ENCODE results near the gene PTGDR2.
"Not testable (repeated sequence)": the region's sequence is repeated elsewhere in the genome, so short reads cannot be mapped to it uniquely, and the experiment has no call there.

The PTGDR2 gene

GRCh38 chr11:60830478-60831142 is 25.1 kb downstream of the PTGDR2 start:
- TF ChIP-seq CTCF (IDR thresholded peaks at IDR 0.05; ENCODE audit: insufficient read depth, low read depth, low read length, missing control alignments): no peak
- H3K4me3 ChIP-seq (ENCODE audit: low read depth, low read length): no peak overlapping the region
- DNase-seq (ENCODE audit: low read depth): no peak

- no peak overlapping the region for H3K4me3 ChIP-seq (ENCODE audit: low read depth, low read length)
- DNase-seq (ENCODE audit: low read depth): no peak
- TF ChIP-seq CTCF (IDR thresholded peaks at IDR 0.05; ENCODE audit: insufficient read depth, low read depth, low read length, missing control alignments): no peak
These were observed 30.0 kb downstream of the PTGDR2 start for GRCh38 chr11:60825790-60826189.

GRCh38 chr11:60825118-60825517 is 30.6 kb downstream of the PTGDR2 start:
- no peak overlapping the region for H3K4me3 ChIP-seq (ENCODE audit: low read depth, low read length)
- DNase-seq (ENCODE audit: low read depth): no peak
- TF ChIP-seq CTCF (IDR thresholded peaks at IDR 0.05; ENCODE audit: insufficient read depth, low read depth, low read length, missing control alignments): no peak

GRCh38 chr11:60823745-60824306 is 31.9 kb downstream of the PTGDR2 start:
- not testable (repeated sequence) for H3K4me3 ChIP-seq (ENCODE audit: low read depth, low read length)

GRCh38 chr11:60821827-60822599 is 33.7 kb downstream of the PTGDR2 start:
- TF ChIP-seq CTCF (IDR thresholded peaks at IDR 0.05; ENCODE audit: insufficient read depth, low read depth, low read length, missing control alignments): no peak
- no peak overlapping the region for H3K4me3 ChIP-seq (ENCODE audit: low read depth, low read length)

More at GRCh38 chr11:60823745-60824306, 31.9 kb downstream of the PTGDR2 start:
- not testable (repeated sequence) for DNase-seq (ENCODE audit: low read depth)

GRCh38 chr11:60818057-60818456 is 37.7 kb downstream of the PTGDR2 start:
- H3K4me3 ChIP-seq (ENCODE audit: low read depth, low read length): no peak overlapping the region
- no peak for DNase-seq (ENCODE audit: low read depth)
- TF ChIP-seq CTCF (IDR thresholded peaks at IDR 0.05; ENCODE audit: insufficient read depth, low read depth, low read length, missing control alignments): no peak

More at GRCh38 chr11:60821827-60822599, 33.7 kb downstream of the PTGDR2 start:
- DNase-seq (ENCODE audit: low read depth): peak; percentile 45

GRCh38 chr11:60816590-60817157 is 39.1 kb downstream of the PTGDR2 start:
- no peak overlapping the region for H3K4me3 ChIP-seq (ENCODE audit: low read depth, low read length)
- DNase-seq (ENCODE audit: low read depth): no peak
- no peak for TF ChIP-seq CTCF (IDR thresholded peaks at IDR 0.05; ENCODE audit: insufficient read depth, low read depth, low read length, missing control alignments)
